ENCODE results near the gene SLC8B1.

The SLC8B1 gene

DNA sequence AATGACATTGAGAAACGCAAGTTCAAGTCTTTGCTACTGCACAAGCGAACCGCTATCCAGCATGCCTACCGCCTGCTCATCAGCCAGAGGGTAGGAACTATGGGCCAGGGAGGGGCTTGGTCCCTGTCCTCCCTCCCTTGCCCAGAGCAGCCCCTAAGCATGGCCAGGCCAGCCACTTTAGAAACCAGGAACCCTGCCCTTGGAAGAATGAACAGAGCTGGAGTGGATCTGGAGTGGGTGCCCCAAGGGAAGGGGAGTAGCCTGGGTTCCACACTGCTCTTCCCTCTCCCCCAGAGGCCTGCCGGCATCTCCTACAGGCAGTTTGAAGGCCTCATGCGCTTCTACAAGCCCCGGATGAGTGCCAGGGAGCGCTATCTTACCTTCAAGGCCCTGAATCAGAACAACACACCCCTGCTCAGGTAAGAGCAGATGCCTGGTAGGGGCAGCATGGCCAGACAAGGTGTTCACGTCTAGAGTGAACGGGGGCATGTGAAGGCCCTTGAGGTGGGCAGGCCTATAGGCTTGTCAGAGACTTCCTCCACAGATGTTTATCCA lies 57.9 kb downstream of the SLC8B1 start:
- H3K36me3 ChIP-seq = no peaks in the 10 kb centered on the region
- DNase-seq = no peak
- no peaks in the 10 kb centered on the region for H3K9me3 ChIP-seq (ENCODE audit: severe bottlenecking)
- no peak overlapping the region for H3K27ac ChIP-seq
- TF ChIP-seq CTCF (IDR thresholded peaks at IDR 0.05; ENCODE audit: low read depth, low read length) = no peak
- no peak overlapping the region for H3K4me3 ChIP-seq (ENCODE audit: low read depth, low read length)
- H3K27me3 ChIP-seq (ENCODE audit: insufficient read depth, low read depth, severe bottlenecking) = no peaks in the 10 kb centered on the region

DNA sequence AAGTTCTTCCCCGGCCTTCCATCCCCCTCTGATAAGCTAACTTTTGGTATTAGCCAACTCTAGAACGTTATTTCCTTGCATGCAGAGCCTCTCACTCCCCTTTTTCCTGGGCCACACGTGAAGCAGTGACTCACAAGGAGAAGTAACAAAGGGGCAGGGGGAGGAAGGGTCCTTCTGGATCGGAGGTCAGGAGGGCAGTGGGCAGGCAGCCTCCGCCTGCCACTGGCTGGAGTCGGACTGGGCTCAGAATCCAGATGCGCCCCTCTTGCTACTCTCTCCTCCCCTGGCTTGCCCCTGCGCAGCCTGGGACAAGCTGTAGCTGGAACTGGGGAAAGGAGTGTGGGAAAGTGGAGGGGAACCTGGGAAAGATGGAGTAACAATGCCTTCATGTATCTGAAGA lies 58.6 kb downstream of the SLC8B1 start:
- Histone ChIP-seq H3K36me3 (no peaks in the 10 kb centered on the region), H3K27ac (no peak overlapping the region), H3K27me3 (ENCODE audit: insufficient read depth, low read depth, severe bottlenecking) (no peaks in the 10 kb centered on the region), H3K4me3 (ENCODE audit: low read depth, low read length) (no peak overlapping the region), H3K9me3 (ENCODE audit: severe bottlenecking) (no peaks in the 10 kb centered on the region)
- no peak for DNase-seq
- no peak for TF ChIP-seq CTCF (IDR thresholded peaks at IDR 0.05; ENCODE audit: low read depth, low read length)

- no peak for DNase-seq
- Histone ChIP-seq H3K36me3 (no peaks in the 10 kb centered on the region), H3K27ac (no peak overlapping the region), H3K9me3 (ENCODE audit: severe bottlenecking) (no peaks in the 10 kb centered on the region), H3K4me3 (ENCODE audit: low read depth, low read length) (no peak overlapping the region), H3K27me3 (ENCODE audit: insufficient read depth, low read depth, severe bottlenecking) (no peaks in the 10 kb centered on the region)
- TF ChIP-seq CTCF (IDR thresholded peaks at IDR 0.05; ENCODE audit: low read depth, low read length) = no peak
These were observed 60.1 kb downstream of the SLC8B1 start for GRCh38 chr12:113274848-113275247.

- no peaks in the 10 kb centered on the region for H3K9me3 ChIP-seq (ENCODE audit: severe bottlenecking)
- no peak for TF ChIP-seq CTCF (IDR thresholded peaks at IDR 0.05; ENCODE audit: low read depth, low read length)
- H3K27ac ChIP-seq = no peak overlapping the region
- no peak for DNase-seq
- H3K36me3 ChIP-seq = no peaks in the 10 kb centered on the region
- H3K4me3 ChIP-seq (ENCODE audit: low read depth, low read length) = no peak overlapping the region
- H3K27me3 ChIP-seq (ENCODE audit: insufficient read depth, low read depth, severe bottlenecking) = no peaks in the 10 kb centered on the region
These were observed 61.7 kb downstream of the SLC8B1 start for GRCh38 chr12:113273053-113273725.

GRCh38 chr12:113271853-113272561 lies 62.9 kb downstream of the SLC8B1 start:
- H3K36me3 ChIP-seq = no peaks in the 10 kb centered on the region
- H3K9me3 ChIP-seq (ENCODE audit: severe bottlenecking) = no peaks in the 10 kb centered on the region
- TF ChIP-seq CTCF (IDR thresholded peaks at IDR 0.05; ENCODE audit: low read depth, low read length) = no peak
- H3K27me3 ChIP-seq (ENCODE audit: insufficient read depth, low read depth, severe bottlenecking) = no peaks in the 10 kb centered on the region
- no peak overlapping the region for H3K27ac ChIP-seq
- DNase-seq = no peak
- H3K4me3 ChIP-seq (ENCODE audit: low read depth, low read length) = no peak overlapping the region
